HPDE6-E6E7 (cell line): Measurements from ENCODE around the gene BRF1.
A peak's percentile ranks its signal among the peaks of the same experiment; 100 is the strongest.

Experiments used
- DNase-seq: peaks from one replicate; pipeline ENCODE4 v3.0.0; 2011; ENCODE audit warnings: missing footprints; ENCODE audit errors: extremely low spot score

BRF1 gene

DNA sequence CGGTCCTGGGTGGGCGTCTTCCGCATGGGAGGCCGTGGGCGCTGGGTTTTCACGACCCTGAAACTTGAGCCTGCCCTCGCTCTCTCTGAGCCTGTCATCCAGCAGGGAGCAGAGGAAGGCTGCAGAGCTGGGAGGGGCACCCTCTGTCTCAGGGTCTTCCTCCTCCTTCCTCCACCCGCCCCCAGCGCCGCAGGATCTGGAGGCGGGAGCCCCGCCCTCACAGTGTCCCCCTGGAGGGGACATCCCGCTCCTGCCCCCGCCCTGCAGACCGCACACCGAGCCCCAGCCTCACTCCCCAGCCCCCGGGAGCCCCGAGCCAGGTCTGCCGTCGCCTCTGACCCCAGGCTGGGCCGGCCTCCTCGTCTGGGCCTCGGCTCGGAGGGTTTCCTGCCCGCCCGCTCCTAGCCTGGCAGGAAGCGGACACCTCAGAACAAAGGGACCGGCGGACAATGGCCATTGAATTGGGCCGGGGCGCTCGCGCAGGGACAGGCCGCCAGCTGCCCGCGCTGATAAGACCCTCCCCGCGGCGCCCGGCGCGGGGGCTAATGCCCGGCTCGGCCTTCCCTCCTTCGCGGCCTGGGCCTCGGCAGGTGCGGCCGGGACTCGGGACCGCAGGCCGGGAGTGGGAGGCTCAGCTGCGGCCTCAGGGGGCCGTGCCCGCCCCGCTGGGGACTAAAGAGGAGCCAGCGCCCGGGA is 104.4 kb downstream of the BRF1 start:
- DNase-seq = no peak

DNA sequence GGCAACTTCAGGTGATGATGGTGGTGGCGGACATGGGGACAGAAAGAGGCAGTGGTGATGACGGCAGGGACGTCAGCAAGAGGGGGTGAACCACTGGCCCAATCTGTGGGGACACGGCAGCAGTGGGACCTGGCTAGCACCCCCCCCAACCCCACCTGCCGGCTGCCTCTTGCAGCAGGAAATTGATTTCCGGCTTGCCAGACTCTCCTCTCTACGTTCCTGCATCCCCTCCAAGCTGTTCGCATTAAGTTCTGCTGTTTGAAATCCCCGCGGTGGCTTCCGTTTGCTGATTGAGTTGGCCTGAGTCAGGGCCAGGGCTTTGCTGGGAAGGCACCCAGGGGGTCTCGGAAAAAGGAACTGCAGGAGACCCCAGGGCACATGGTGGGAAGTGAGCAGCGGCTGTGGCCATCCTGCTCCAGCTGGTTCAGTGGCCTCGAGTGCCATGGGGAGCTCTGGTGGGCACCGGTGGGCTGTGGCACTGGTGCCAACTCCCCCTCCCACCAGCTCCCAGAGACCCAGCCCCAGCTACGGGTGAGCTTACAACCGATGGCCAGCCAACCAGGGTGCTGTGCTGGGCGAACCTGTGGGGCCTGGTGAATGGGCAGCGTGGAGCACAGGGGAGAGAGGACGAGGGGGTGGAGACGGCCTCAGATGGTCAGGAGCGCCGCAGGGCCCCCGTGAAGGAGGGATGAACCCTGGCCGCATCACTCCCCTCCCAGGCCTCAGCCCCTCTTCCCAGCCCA is 105.1 kb downstream of the BRF1 start:
- no peak for DNase-seq

DNA sequence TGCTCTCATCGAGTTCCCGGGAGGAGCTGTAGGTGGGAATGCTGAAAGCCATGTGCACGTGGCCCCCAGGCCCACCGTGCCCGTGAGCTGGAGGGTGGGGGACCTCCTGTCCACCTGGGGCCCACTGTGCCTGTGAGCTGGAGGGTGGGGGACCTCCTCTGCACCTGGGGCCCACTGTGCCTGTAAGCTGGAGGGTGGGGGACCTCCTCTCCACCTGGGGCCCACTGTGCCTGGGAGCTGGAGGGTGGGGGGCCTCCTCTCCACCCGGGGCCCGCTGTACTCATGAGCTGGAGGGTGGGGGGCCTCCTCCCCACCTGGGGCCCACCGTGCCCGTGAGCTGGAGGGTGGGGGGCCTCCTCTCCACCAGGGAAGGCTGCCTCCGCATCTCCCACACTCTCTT is 105.8 kb downstream of the BRF1 start:
- DNase-seq = no peak

DNA sequence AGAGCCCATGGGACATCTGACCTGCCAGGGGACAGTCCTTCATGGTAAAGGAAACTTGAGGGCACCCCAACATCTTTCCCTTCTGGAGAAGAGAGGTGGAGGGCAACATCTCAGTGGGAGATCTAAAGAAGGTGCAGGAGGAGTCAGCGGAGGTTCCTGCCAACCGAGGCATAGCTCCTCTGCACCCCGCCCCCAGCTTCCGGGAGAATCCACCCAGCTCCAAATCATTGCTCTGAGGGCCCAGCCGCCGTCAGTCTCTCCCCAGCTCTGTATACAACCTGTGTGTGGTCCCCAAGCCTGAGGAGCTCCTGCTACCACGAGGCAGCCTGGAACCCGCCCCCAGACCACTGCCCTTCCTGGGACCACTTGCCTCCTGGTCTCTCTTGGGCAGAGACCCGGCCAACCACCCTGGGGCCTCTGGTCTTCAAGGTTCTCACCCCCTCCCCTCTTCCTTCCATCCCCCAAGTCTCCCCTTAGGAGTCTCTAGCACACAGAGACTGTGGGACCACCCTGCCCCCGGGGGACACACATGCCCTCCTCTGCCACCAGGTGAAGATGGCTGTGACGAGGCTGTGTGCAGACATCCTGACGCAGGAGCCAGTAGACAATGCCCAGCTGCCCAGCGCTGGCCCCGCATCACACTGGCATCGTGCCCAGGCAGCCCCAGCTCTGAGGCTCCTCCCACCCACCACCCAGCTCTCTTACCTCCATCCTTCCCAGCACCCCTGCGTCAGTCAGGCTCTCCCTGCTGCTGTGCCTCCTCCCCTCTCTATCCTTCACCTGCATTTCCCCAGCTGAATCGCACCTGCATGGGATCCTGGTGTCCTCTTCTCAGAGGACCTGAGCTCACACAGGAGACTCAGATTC is 106.7 kb downstream of the BRF1 start:
- no peak for DNase-seq

DNA sequence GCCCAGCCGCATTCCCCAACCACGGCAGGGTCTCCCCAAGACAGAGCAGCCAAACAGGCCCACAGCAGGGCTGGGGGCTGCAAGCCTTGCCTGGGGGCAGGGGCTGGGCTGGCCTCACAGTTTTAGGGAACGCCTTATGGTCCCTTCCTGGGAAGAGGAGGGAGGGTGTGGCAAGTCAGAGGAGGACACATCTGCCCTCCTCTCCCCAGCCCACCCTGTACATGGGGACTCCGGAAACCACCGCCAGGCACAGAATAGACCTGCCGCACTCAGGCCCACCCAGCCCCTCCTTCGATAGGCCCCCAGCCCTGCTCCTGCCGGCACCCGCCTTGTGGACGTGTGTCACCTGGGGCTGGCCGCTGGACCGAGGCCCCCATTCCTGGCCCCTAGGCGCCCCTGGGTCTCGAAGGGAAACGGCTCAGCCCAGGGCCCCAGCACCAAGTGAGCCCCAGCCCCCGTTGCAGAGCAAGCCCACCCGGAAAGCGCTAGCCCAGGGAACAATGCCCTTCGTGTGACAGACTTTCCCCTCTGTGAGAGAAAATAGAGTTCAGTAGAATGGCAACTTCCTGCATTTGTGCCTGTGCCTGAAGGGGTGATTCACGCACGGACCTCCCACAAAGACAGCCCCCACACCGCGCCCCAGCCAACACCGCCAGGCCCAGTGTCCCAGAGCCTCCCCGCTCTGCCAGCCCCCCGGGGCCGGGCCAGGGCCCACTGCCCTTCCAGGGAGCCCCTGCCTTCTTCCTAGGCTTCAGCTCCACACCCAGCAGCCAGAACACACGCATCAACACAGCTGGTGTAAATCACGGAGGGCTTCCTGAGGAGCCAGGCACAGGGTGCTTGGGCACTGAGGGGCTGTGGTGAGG is 107.7 kb downstream of the BRF1 start:
- DNase-seq = no peak

DNA sequence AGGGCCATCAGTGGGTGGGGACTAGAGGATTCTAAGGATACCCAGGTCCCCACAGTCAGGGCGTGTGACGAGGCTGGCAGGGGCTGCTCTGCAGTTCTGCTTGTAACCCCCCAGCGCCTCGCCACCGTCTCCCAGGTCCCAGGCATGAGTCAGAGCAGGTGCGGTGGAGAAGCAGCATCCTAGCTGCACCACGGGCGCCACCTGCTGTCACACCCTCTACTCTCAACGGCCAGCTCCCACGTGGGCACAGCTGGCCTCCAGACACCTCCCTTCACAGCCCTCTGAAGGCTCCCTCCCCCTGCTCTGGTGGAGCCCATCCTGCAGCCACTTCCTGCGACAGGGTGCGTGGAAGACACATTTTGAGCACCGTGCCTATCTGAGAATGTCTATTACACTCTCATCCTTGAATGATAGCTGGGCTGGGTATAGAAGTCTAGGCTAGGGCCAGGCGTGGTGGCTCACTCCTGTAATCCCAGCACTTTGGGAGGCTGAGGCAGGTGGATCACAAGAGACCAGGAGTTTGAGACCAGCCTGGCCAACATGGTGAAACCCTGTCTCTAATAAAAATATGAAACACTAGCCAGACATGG is 112.8 kb downstream of the BRF1 start:
- no peak for DNase-seq

DNA sequence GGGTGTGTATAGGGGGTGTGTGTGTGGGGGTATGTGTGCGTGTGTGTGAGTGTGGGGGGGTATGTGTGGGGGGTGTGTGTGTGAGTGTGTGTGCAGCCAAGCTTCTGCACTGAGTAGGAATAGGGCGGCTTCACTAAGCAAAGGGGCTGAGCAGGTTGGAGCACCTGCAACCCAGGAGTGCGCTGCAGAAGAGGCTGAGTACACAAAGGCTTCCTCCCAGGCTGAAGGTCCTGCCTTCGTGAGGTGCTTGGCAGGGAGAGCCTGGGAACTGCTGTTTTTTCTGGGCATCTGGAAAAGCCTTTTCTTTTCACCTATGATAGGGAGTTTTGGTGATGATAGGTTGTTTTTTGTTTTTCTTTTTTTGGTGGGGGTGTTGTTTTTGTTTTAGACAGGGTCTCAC is 113.7 kb downstream of the BRF1 start:
- no peak for DNase-seq

DNA sequence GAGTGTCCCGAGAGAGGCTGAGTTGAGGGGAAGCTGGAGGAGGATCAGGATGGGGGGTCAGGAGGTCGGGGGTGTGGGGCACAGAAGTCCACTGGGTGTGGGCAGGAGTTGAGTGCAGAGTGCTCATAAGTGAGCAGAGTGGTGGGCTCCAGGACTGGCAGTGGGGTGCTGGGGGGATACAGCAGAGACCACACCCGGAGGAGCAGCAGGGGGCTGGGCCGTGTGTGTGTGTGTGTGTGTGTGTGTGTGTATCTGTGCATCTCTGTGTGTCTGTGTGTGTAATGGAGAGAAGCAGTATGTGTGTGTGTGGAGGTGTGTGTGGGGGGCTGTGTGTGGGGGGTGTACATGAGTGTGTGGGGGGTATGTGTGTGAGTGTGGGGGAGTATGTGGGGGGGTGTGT is 114.8 kb downstream of the BRF1 start:
- no peak for DNase-seq

DNA sequence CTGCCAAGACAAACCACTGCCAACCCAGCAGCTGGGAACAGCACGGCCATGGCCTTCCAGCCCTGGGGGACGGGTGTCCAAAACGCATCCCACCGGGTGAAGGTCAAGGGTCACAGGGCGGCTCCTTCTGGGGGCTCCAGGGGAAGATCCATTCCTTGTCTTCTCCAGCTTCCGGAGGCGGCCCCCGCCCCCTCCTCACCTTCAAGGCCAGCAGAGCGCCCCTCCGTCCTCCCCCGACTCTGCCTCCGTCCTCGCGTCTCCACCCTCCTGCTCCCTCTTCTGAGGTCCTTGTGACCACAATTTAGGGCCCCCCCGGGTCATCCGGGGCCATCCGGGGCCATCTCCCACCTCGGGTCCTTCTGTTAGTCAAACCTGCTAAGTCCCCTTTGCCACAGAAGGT is 115.8 kb downstream of the BRF1 start:
- no peak for DNase-seq

DNA sequence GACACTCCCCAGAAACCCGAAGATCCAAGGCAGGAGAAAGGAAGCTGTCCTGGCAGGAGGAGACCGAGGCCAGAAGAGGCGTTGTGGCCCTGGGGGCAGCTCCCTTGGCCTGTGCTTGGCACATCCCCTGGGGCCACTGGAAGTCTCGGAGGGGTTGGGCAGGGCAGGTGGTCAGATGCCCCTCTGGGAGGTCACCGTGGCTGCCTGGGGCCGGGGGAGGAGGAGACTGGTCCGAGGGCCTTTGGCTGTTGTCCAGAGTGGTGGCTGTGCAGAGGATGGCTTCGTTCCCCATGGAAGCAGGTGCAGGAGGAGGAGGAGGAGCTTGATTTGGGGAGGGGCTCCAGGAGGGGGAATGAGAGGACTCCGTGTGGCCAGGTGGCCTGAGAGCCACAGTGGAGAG is 116.3 kb downstream of the BRF1 start:
- no peak for DNase-seq

DNA sequence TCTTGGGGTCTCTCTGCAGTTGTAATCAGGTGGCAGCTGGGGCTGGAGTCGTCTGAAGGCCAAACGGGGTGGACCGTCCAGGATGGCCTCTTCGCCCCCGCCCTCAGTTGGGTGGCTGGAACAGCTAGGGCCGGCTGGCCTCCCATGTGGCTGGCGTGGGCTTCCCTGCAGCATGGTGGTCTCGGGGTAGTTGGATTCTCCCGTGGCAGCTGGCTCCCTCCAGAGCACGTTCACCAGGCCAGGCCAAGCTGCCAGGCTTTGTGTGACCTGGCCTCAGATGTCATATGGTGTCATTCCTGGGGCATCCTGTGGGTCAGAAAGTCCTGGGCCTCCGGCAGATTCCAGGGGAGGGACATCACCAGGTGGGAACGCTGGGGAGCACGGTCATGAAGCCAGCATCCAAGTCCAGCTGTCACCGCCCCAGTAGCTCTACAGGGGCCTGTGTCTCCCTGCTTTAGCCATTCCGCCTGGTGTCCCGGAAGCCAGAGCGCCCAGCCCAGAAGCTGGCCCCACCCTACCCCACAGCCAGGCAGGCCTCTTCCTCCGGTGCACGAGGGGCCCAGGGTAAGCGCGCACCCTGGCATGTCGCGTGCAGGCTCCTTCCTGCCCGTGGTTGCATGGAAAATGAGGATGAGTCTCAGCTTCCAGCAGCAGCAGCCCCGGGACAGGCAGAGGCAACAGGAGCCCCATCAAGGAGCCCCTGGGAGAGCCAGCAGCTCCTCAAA is 118.3 kb downstream of the BRF1 start:
- no peak for DNase-seq

DNA sequence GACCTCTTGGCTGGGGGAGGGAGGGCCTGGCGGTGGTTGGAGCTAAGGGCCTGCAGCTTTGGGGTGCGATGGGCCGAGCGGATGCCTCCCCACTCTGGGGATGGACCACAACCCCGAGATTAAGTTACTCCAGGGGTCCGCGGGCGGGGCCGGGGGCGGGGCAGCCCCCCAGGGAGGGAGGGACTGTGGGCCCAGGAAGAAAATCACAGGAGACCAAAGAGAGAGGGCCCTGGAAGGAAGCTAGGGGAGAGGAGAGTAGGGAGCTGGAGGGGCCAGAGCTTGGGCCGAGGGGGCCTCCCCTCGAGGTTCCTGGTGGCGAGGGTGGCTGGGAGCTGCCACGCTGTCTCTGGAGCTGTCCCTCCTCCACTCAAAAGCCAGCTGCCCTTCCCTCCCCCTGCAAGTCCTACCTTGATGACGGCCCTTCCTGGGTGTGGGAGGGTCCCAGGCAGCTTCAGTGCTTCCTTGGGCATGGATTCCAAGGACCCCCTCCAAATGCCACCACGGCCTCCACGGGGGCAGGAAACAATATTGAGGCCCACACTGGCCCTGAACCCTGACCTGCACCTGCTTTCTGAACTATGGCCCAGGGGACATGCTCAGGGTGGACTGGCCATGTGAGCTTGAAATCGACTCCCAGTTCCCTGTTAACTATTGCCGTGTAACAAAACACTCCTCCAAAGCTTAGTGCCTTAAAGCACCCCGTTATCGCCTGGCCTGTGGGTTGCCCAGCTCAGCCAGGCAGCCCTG is 119.1 kb downstream of the BRF1 start:
- no peak for DNase-seq

DNA sequence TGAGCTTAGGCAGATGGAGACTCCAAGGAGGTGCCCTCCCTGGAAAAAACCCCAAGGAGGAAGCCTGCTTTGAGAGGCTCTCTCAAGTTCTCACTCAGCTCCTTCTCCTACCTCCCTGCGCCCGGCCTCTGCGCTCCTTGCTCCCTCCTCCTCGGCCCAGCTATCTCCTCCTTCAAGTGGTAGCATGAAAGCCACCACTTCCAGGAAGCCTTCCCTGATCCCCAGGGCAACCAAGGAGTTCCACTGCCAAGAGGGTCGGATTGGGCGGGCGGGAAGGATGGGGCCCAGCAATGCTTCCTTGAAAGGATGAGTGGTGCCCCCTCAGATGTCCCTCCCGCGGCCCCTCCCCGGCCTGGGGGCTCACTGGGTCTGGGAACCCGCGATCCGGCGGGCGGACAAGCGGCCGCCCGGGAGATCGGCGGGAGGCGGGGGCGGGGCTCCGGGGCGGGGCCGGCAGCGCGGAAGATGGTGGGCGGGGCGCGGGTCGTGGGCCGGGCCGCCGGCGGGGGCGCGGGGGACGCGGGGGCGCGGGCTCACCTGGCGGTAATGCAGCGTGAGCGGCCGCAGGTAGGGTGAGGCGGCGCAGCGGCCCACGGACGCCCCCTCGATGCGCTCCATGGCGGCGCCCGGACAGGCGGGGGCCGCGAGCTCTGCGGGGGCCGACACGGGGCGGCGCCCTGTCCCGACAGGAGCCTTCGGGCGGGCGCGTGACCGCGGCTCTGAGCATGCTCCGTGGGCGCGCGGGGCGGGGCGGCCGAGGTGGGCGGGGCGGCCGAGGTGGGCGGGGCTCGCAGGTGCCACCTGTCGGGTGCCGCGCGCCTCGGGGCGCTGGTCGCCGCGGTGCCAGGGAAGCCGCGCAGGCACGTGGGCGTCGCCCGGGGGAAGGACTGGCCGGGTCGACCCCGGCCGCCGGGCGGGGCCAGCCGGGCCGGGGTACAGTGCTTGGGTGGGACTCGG is 119.9 kb downstream of the BRF1 start, which contains the start of gene NUDT14:
Gene NUDT14, minus strand, starts transcription at position 721 of the 957 bp plus-strand sequence. Its CDS starts 103 bp downstream, at position 618.
- peak; percentile 89 for DNase-seq

DNA sequence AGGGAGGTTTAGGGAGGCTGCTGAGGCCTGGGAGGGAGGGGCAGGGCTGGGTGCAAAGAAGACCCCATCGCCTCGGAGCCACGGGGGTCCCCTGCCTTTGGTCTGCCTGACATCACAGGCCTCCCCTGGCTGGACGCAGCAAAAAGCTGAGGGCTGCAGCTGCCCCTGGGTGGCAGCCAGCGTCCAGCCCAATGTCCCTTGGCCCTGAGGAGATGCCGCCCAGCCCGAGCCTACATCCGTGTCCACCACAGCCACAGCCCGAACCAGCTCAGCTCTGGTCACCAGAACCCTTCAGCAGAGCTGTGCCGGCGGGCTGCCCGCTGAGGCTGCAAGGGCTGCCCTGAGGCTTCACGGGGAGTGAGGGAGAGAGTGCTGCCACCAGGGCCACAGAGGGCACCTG is 121.6 kb downstream of the BRF1 start:
- DNase-seq = no peak

DNA sequence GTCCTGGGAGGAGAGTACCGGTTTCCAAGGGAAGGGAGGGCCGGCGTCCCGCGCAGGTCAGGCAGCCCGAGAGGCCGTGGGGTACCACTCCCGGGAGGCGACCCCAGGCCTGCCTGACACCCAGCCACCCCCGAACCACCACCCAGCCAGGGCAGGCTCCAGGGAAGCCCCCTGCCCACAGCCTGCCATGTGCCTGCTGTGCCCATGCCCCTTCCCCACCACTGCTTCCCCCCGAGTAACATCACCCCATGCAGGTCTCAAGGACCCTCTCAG is 122.0 kb downstream of the BRF1 start:
- DNase-seq = no peak

DNA sequence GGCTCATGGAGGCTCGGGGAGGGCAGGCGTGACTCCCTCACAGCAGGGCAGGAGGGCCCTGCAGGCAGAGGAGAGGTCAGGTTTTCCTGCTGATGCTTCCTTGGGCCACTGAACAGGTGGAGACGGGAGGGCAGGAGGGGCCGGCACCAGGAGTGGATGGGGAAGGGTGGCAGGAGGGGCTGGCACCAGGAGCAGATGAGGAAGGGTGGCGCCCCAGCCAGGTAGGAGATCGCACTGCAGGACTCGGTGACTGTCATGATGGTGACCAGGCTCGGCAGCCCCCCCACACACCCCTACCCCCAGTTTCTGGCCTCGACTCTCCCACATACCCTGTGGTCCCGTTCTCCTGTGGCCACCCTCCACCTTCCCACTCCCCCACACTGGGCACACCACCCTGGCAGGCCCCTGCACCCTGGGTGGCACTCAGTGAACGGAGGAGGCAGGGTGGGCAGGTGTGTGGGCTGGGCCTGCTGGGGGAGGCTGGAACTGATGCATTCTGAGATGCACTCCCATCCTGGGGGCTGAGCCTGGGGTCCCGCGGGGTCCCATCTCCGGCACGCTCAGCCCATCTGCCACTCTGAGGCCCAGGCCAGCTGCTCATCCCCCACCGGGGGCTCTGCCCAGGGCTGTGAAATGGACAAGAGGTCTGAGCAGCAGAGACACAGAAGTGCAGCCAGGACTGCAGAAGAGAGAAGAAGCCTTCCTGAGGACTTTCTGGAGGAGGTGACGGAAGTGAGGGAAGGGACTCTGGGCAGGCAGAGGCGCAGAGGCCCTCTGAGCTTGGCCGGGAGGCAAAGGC is 122.5 kb downstream of the BRF1 start:
- no peak for DNase-seq

DNA sequence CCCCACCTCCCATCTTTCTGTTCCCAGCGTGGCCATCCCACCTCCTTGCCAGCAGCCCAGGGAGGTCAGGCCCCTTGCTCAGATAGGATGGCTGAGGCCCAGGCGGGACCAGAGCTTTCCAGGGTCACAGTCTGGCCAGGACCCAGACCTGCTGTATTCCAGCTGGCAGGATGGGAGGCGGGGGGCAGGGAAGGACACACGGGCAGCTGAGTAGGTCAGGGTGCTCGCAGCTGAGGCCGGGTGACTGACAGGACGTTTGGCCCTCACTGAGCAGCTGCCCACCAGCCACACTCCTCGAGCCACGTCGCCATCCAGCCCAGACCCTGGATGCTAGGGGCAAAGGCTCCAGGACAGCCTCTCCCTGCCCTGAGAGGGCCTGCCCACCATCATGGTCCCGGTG is 123.7 kb downstream of the BRF1 start:
- DNase-seq = no peak

DNA sequence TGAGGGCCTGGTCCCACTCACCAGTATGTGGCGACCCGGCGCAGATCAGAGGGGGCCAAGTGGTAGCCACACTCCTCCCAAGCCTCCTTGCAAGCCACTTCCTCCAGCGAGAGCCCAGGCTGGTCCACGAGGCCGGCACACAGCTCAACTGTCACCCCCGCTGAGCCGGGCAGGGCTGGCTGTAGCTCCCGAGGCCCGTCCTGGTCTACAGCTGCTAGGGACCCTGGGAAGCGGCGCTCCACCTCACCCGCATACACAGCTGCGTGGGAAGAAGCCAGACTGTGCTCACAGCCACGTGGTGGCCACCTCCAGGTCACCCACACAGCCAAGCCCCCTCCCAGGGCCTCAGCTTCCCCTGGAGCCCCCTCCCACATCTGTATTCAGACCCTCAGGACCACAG is 124.3 kb downstream of the BRF1 start:
- DNase-seq = no peak
